SK-N-SH (cell line): ENCODE measurements around the gene RFTN1. TPM values are rescaled to one million over a fixed set of nuclear protein-coding genes. Genes with fewer than 3 reads are reported as not detected.
A peak's percentile ranks its signal among the peaks of the same experiment; 100 is the strongest.

Experiments
- CTCF ChIA-PET: fragments of 300-600, 350-600 bp; formaldehyde crosslinking; extraction: SDS; loops from one replicate; lab custom pipeline; 2021; lab: Yijun Ruan, JAX
- POLR2A ChIA-PET: fragments of 350-600 bp; sonication (Branson Sonifier 250); formaldehyde crosslinking; extraction: SDS; loops from one replicate; lab custom pipeline; 2020; ENCODE audit warnings: antibody characterized with exemption, inconsistent platforms; lab: Yijun Ruan, JAX
- DNase-seq: peaks from one replicate; pipeline ENCODE4 v3.0.0; 2012
- H2AFZ ChIP-seq: fragments of 200-600 bp; sonication (generic); 2 replicates; pipeline ENCODE4 v1.8.1; 2016; ENCODE audit warnings: antibody characterized with exemption, mild to moderate bottlenecking, low read depth
- H3F3A ChIP-seq: fragments of 200-600 bp; sonication (generic); replicated peaks from 2 replicates; pipeline ENCODE3; 2016; ENCODE audit warnings: antibody characterized with exemption, mild to moderate bottlenecking; ENCODE audit not compliant: insufficient read depth
- H3K27ac ChIP-seq, 2 experiments: fragments of 200-500 bp in 1 of 2; fragments of 200-600 bp in 1 of 2; sonication (Bioruptor generic) in 1 of 2; sonication (generic), shearing (Covaris generic) in 1 of 2; 2 replicates each; pipeline versions ENCODE4 v1.5.1 to v1.6.1; 2014 to 2016; ENCODE audit warnings: low read depth in 2 of 2, inconsistent platforms in 1 of 2, low read length in 1 of 2, mild to moderate bottlenecking in 1 of 2, mixed read lengths in 1 of 2
- H3K27me3 ChIP-seq: fragments of 200-600 bp; sonication (generic), shearing (Covaris generic); 2 replicates; pipeline ENCODE4 v1.6.1; 2016; ENCODE audit warnings: mixed run types; ENCODE audit not compliant: insufficient read depth
- H3K36me3 ChIP-seq, 2 experiments: fragments of 200-500 bp in 1 of 2; fragments of 200-600 bp in 1 of 2; sonication (Bioruptor generic) in 1 of 2; sonication (generic) in 1 of 2; replicated peaks in 1 of 2; 2 replicates each; pipeline versions ENCODE3 to v1.5.1; 2014 to 2016; ENCODE audit warnings: low read length in 1 of 2, mild to moderate bottlenecking in 1 of 2; ENCODE audit not compliant: insufficient read depth in 2 of 2, control insufficient read depth in 1 of 2
- H3K4me1 ChIP-seq, 2 experiments: fragments of 200-500 bp in 1 of 2; fragments of 200-600 bp in 1 of 2; sonication (Bioruptor generic) in 1 of 2; sonication (generic), shearing (Covaris generic) in 1 of 2; 2 replicates each; pipeline versions ENCODE4 v1.5.1 to v1.6.1; 2014 to 2016; ENCODE audit warnings: low read depth in 1 of 2, low read length in 1 of 2, mixed run types in 1 of 2; ENCODE audit not compliant: insufficient read depth in 2 of 2, control insufficient read depth in 1 of 2
- H3K4me2 ChIP-seq: fragments of 200-600 bp; sonication (generic), shearing (Covaris generic); 2 replicates; pipeline ENCODE4 v1.6.1; 2017; ENCODE audit warnings: mixed run types
- H3K4me3 ChIP-seq, 2 experiments: fragments of 200-500 bp in 1 of 2; fragments of 200-600 bp in 1 of 2; sonication (Bioruptor generic) in 1 of 2; sonication (generic), shearing (Covaris generic) in 1 of 2; 2 replicates each; pipeline versions ENCODE4 v1.5.1 to v1.8.1; 2014 to 2016; ENCODE audit warnings: low read depth in 2 of 2, inconsistent platforms in 1 of 2, low read length in 1 of 2, mild to moderate bottlenecking in 1 of 2, mixed read lengths in 1 of 2, moderate library complexity in 1 of 2
- H3K79me2 ChIP-seq: fragments of 200-600 bp; sonication (generic); 2 replicates; pipeline ENCODE4 v1.8.1; 2017; ENCODE audit warnings: mild to moderate bottlenecking; ENCODE audit not compliant: insufficient read depth
- H3K9ac ChIP-seq: fragments of 200-600 bp; sonication (generic); 2 replicates; pipeline ENCODE4 v1.6.1; 2017; ENCODE audit warnings: mixed run types
- H3K9me2 ChIP-seq: fragments of 200-600 bp; sonication (generic); 2 replicates; pipeline ENCODE4 v1.6.1; 2017; ENCODE audit warnings: mixed run types
- H3K9me3 ChIP-seq: fragments of 200-600 bp; sonication (generic); 2 replicates; pipeline ENCODE4 v1.6.1; 2017; ENCODE audit warnings: mixed run types, mild to moderate bottlenecking, moderate library complexity
- H4K20me1 ChIP-seq: fragments of 200-600 bp; sonication (generic); 2 replicates; pipeline ENCODE4 v1.6.1; 2017; ENCODE audit warnings: mild to moderate bottlenecking, mixed run types; ENCODE audit not compliant: insufficient read depth
- ELF1 ChIP-seq: IDR thresholded peaks from 2 replicates; pipeline ENCODE4 v1.4.0; 2012
- FOXJ3 ChIP-seq: sonication (generic); formaldehyde crosslinking; IDR thresholded peaks from 2 replicates; pipeline ENCODE4 v1.5.1; 2020; ENCODE audit warnings: mild to moderate bottlenecking, missing genetic modification reagents
- FOXM1 ChIP-seq: IDR thresholded peaks from 2 replicates; pipeline ENCODE4 v1.4.0; 2012; ENCODE audit warnings: low read depth, mild to moderate bottlenecking
- GATA2 ChIP-seq: sonication (generic); formaldehyde crosslinking; IDR thresholded peaks from 2 replicates; pipeline ENCODE4 v1.5.0; 2020; ENCODE audit warnings: mild to moderate bottlenecking, missing genetic modification reagents
- MXI1 ChIP-seq: IDR thresholded peaks from 2 replicates; pipeline ENCODE4 v1.6.1; 2012; ENCODE audit warnings: mild to moderate bottlenecking, low read depth, low read length, improper control_type of control experiment
- POLR2AphosphoS5 ChIP-seq: IDR thresholded peaks from 2 replicates; pipeline ENCODE4 v1.6.1; 2012; ENCODE audit warnings: low read depth, low read length
- RCOR1 ChIP-seq: fragments of 150-350 bp; IDR thresholded peaks from 2 replicates; pipeline ENCODE4 v1.6.1; 2017; ENCODE audit warnings: antibody characterized with exemption, low read length
- RFX5 ChIP-seq: IDR thresholded peaks from 2 replicates; pipeline ENCODE4 v1.6.1; 2012; ENCODE audit warnings: mild to moderate bottlenecking, improper control_type of control experiment, low read length
- YY1 ChIP-seq: IDR thresholded peaks from 2 replicates; pipeline ENCODE4 v1.4.0; 2012; ENCODE audit warnings: low read depth, mild to moderate bottlenecking
- WGBS: methylation state at CpG from one replicate; pipeline ENCODE4 v1.1.6; 2017; ENCODE audit warnings: low lambda C conversion rate; 5-methylcytosine and 5-hydroxymethylcytosine counted together
- polyA plus RNA-seq, 3 experiments: library from polyadenylated mRNA; depleted of rRNA; stranded (reverse); fragments of >200 nt; gene quantifications; 2 replicates each; pipeline ENCODE4 v1.2.3, GENCODE V29; 2012
- TF ChIP-seq, protein P1 (sequence below): IDR thresholded peaks from 2 replicates; pipeline ENCODE4 v1.6.1; 2012; ENCODE audit warnings: mild to moderate bottlenecking, low read depth, low read length, moderate library complexity
- TF ChIP-seq, protein P2 (sequence below): fragments of 200-600 bp; sonication (generic); IDR thresholded peaks from 2 replicates; pipeline ENCODE4 v1.6.1; 2017; ENCODE audit warnings: antibody characterized with exemption, mild to moderate bottlenecking, moderate library complexity

The RFTN1 gene
- polyA plus RNA-seq, 1 of the 3 experiments (the other 2 are of a cell fraction) = 21.2 TPM

DNA sequence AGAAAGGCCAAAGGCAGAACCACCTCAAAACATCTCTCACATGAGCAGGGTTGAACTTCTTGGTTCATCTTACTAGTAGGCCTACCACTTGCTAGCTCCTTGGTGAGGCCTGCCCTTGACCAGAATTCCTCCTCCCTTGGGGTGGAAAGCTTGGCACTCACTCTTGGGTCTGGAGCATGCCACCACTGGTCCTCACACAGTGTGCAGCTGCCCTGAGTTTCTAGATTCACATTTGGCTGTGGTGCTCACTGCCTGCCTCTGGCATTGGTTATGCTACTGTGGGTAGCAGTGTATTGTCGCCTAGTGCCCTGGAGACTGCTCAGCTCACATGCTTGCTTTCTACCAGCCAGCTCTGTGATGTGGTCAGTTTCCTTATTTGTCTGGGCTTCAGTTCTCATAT lies 224.8 kb downstream of the RFTN1 start:
- Histone ChIP-seq H3K4me1 (peaks cover 0 to 11% of the 10 kb centered on the region in 2 experiments; a peak in 2 of 4 replicates), H3K4me2 (no peak overlapping the region), H3K9ac (no peak overlapping the region), H3K79me2 (no peaks in the 10 kb centered on the region), H3K27ac (peak overlapping the region in 1 of 2 experiments; percentile 1; a peak in 1 of 4 replicates), H3K36me3 (peaks cover 10 to 28% of the 10 kb centered on the region in 2 experiments), H2AFZ (no peak overlapping the region), H3K9me2 (no peaks in the 10 kb centered on the region), H4K20me1 (no peaks in the 10 kb centered on the region; the same call in 1 of the 2 replicates), H3F3A (peaks cover 5% of the 10 kb centered on the region)
- CTCF ChIA-PET = interaction anchor here (1.0 to 6.3 kb wide), 6 partner anchors 20 to 262 kb away, joined by 4 to 88 read pairs (median 18); partner anchors contain the start of gene RFTN1
- 100% methylated on average over 1 of the region's 1 CpG for WGBS
- TF ChIP-seq RFX5 (no peak), ELF1 (no peak)
- TF ChIP-seq, all 33 proteins: peak for 0
- DNase-seq = no peak
- Histone ChIP-seq H3K9me3 (no peaks in the 10 kb centered on the region), H3K4me3 (no peak overlapping the region), H3K27me3 (no peaks in the 10 kb centered on the region)
- POLR2A ChIA-PET = interaction anchor here (1.2 kb wide), 1 partner anchor 228 kb away, joined by 5 read pairs; no protein-coding TSS in a partner anchor

DNA sequence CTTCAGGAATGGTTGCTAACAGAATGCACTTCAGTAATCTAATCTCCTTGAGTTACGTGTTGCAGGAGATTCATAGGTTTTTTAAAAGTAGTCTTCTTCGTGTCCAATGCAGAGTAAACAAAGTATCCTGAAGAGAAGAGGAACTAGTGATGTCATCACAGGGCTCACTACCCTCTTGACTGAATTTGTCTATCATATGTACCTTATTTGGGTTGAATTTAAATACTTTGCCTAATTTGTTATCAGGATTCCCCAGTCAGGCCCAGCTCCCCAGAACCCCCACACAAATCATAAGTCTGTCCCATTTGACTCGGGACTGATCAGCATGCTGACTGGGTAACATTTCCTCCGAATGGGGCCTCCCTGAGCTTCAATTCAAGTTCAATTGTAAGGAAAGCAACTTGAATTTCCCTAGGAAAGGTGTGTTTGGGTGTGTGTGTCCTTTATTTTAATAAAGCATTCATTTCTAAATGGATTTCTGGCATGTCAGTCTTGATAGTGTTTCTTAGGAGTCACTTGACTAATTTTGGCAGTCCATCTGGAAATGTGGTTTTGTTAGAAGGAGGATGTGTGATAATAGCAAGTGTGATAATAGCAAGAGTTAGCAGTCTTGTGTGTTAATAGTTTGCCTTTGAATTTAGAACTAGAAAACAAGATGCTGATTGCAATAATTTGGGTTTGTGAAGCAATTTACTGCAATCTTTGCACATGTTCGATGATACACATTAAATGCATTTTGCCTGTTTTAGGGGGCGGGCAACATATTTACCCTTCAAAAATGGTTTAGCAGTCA lies 226.6 kb downstream of the RFTN1 start:
- H3K79me2 ChIP-seq = no peaks in the 10 kb centered on the region
- H3K36me3 ChIP-seq = peaks cover 10 to 25% of the 10 kb centered on the region in 2 experiments
- no peak overlapping the region for H3K4me3 ChIP-seq
- TF ChIP-seq, protein P1, sequence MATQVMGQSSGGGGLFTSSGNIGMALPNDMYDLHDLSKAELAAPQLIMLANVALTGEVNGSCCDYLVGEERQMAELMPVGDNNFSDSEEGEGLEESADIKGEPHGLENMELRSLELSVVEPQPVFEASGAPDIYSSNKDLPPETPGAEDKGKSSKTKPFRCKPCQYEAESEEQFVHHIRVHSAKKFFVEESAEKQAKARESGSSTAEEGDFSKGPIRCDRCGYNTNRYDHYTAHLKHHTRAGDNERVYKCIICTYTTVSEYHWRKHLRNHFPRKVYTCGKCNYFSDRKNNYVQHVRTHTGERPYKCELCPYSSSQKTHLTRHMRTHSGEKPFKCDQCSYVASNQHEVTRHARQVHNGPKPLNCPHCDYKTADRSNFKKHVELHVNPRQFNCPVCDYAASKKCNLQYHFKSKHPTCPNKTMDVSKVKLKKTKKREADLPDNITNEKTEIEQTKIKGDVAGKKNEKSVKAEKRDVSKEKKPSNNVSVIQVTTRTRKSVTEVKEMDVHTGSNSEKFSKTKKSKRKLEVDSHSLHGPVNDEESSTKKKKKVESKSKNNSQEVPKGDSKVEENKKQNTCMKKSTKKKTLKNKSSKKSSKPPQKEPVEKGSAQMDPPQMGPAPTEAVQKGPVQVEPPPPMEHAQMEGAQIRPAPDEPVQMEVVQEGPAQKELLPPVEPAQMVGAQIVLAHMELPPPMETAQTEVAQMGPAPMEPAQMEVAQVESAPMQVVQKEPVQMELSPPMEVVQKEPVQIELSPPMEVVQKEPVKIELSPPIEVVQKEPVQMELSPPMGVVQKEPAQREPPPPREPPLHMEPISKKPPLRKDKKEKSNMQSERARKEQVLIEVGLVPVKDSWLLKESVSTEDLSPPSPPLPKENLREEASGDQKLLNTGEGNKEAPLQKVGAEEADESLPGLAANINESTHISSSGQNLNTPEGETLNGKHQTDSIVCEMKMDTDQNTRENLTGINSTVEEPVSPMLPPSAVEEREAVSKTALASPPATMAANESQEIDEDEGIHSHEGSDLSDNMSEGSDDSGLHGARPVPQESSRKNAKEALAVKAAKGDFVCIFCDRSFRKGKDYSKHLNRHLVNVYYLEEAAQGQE = no peak
- TF ChIP-seq FOXM1 = no peak
- no peak for TF ChIP-seq GATA2 (CRISPR knock-in tag)
- no peak for TF ChIP-seq FOXJ3 (CRISPR knock-in tag)
- TF ChIP-seq MXI1 = no peak
- no peak for TF ChIP-seq POLR2AphosphoS5
- TF ChIP-seq RCOR1 = no peak
- TF ChIP-seq, protein P2, sequence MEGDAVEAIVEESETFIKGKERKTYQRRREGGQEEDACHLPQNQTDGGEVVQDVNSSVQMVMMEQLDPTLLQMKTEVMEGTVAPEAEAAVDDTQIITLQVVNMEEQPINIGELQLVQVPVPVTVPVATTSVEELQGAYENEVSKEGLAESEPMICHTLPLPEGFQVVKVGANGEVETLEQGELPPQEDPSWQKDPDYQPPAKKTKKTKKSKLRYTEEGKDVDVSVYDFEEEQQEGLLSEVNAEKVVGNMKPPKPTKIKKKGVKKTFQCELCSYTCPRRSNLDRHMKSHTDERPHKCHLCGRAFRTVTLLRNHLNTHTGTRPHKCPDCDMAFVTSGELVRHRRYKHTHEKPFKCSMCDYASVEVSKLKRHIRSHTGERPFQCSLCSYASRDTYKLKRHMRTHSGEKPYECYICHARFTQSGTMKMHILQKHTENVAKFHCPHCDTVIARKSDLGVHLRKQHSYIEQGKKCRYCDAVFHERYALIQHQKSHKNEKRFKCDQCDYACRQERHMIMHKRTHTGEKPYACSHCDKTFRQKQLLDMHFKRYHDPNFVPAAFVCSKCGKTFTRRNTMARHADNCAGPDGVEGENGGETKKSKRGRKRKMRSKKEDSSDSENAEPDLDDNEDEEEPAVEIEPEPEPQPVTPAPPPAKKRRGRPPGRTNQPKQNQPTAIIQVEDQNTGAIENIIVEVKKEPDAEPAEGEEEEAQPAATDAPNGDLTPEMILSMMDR = no peak
- no peak for TF ChIP-seq YY1
- H3K9me3 ChIP-seq = no peaks in the 10 kb centered on the region
- peaks cover 0 to 11% of the 10 kb centered on the region in 2 experiments; a peak in 2 of 4 replicates for H3K4me1 ChIP-seq
- peaks cover 5% of the 10 kb centered on the region for H3F3A ChIP-seq
- no peak overlapping the region for H3K4me2 ChIP-seq
- POLR2A ChIA-PET = no interaction called here
- H2AFZ ChIP-seq = no peak overlapping the region
- H3K27ac ChIP-seq = no peak overlapping the region; a peak in 1 of 4 replicates
- CTCF ChIA-PET = interaction anchor here (1.0 to 1.9 kb wide), 6 partner anchors 15 to 270 kb away, joined by 3 to 8 read pairs (median 4); no protein-coding TSS in a partner anchor
- no peaks in the 10 kb centered on the region for H3K27me3 ChIP-seq
- no peak for DNase-seq
- WGBS = 80% methylated on average over 6 of the region's 6 CpGs
- H3K9ac ChIP-seq = no peak overlapping the region
- H4K20me1 ChIP-seq = no peaks in the 10 kb centered on the region; the same call in 1 of the 2 replicates
- H3K9me2 ChIP-seq = no peaks in the 10 kb centered on the region
